ENCODE data around the gene CEMIP. TPM values are rescaled to one million over a fixed set of nuclear protein-coding genes. Genes with fewer than 3 reads are reported as not detected.
A peak's percentile ranks its signal among the peaks of the same experiment; 100 is the strongest.

The CEMIP gene
- total and polyA plus RNA-seq, 2 of the 8 experiments (the other 6 are each of a cell fraction or from before 2014, with no cell fraction given): 0.11 to 0.60 TPM

GRCh38 chr15:80970018-80970657 lies 191.0 kb downstream of the CEMIP start (continued):
- peak; percentile 66 to 74 (median 71) for TF ChIP-seq CTCF (IDR thresholded peaks at IDR 0.05; ENCODE audit: control extremely low read depth in 1 of 3, insufficient read depth in 1 of 3, low read depth in 1 of 3, low read length in 3 of 3)
- TF ChIP-seq TAF7 (optimal IDR thresholded peaks at IDR 0.05; ENCODE audit: borderline replicate concordance, low read depth, low read length): no peak
